Activated naive CD8-positive, alpha-beta T cell treated with anti-CD3 and anti-CD28 coated beads, Interleukin-2, amount 50 U/mL, for 16 hours (primary cell): ENCODE data around the gene PROSER2.

Experiments
- DNase-seq: peaks from one replicate; pipeline ENCODE4 v3.0.0-alpha.2; 2020; ENCODE audit warnings: low read depth, low spot score

The PROSER2 gene

GRCh38 chr10:11804336-11804735 is 18.8 kb upstream of the PROSER2 start:
- no peak for DNase-seq

- no peak for DNase-seq
Observed at GRCh38 chr10:11805792-11806191, 17.4 kb upstream of the PROSER2 start.

GRCh38 chr10:11806706-11807105 is 16.4 kb upstream of the PROSER2 start:
- DNase-seq = no peak

GRCh38 chr10:11808808-11809207 is 14.3 kb upstream of the PROSER2 start:
- no peak for DNase-seq

GRCh38 chr10:11810313-11810766 is 12.8 kb upstream of the PROSER2 start:
- DNase-seq = no peak

- no peak for DNase-seq
Observed at GRCh38 chr10:11810973-11811372, 12.2 kb upstream of the PROSER2 start.

GRCh38 chr10:11813177-11813576 is 10.0 kb upstream of the PROSER2 start:
- no peak for DNase-seq

- no peak for DNase-seq
Observed at GRCh38 chr10:11813855-11814567, 9.1 kb upstream of the PROSER2 start.

- DNase-seq = no peak
Observed at GRCh38 chr10:11819027-11819426, 4.1 kb upstream of the PROSER2 start.

- no peak for DNase-seq
Observed at GRCh38 chr10:11822026-11822756, 965 bp upstream of the PROSER2 start.

- DNase-seq = no peak
Observed at GRCh38 chr10:11822809-11823121, 391 bp upstream of the PROSER2 start.

GRCh38 chr10:11823989-11824346 is 812 bp downstream of the PROSER2 start:
- DNase-seq = no peak

GRCh38 chr10:11824376-11824775 is 1.2 kb downstream of the PROSER2 start:
- no peak for DNase-seq

GRCh38 chr10:11824825-11825224 is 1.7 kb downstream of the PROSER2 start:
- no peak for DNase-seq

- no peak for DNase-seq
Observed at GRCh38 chr10:11825796-11826414, 2.7 kb downstream of the PROSER2 start.

- DNase-seq = no peak
Observed at GRCh38 chr10:11827006-11827405, 3.9 kb downstream of the PROSER2 start.

GRCh38 chr10:11827414-11827813 is 4.3 kb downstream of the PROSER2 start:
- DNase-seq = no peak

- DNase-seq = no peak
Observed at GRCh38 chr10:11828682-11829284, 5.6 kb downstream of the PROSER2 start.

GRCh38 chr10:11830836-11831519 is 7.8 kb downstream of the PROSER2 start:
- no peak for DNase-seq

- DNase-seq = no peak
Observed at GRCh38 chr10:11831520-11831951, 8.4 kb downstream of the PROSER2 start.

- DNase-seq = no peak
Observed at GRCh38 chr10:11832042-11832441, 8.9 kb downstream of the PROSER2 start.

- no peak for DNase-seq
Observed at GRCh38 chr10:11835061-11835460, 11.9 kb downstream of the PROSER2 start.
